Stomach (tissue), 9 donors: Measurements from ENCODE around the gene SLC27A4. TPM values are rescaled to one million over a fixed set of nuclear protein-coding genes. Genes with fewer than 3 reads are reported as not detected.
A peak's percentile ranks its signal among the peaks of the same experiment; 100 is the strongest.
"Not testable (repeated sequence)": the region's sequence is repeated elsewhere in the genome, so short reads cannot be mapped to it uniquely, and the experiment has no call there.

Source experiments
- DNase-seq, 2 donors: peaks; one replicate each; pipeline versions ENCODE4 v3.0.0 to v3.0.0-alpha.2; 2013 to 2019
- H3K27ac ChIP-seq, 5 donors: fragments of 200-600 bp in 4 of 5; sonication (generic) in 4 of 5; one replicate each; pipeline ENCODE4 v1.5.1; 2013 to 2019; ENCODE audit warnings: mild to moderate bottlenecking in 1 of 5, moderate library complexity in 1 of 5
- H3K27me3 ChIP-seq, 3 donors: fragments of 200-600 bp; sonication (generic); one replicate each; pipeline ENCODE4 v1.5.1; 2017 to 2019; ENCODE audit warnings: mixed run types in 1 of 3
- H3K36me3 ChIP-seq, 4 donors: fragments of 200-600 bp; sonication (generic); 1 replicate in 3 of 4; 2 replicates in 1 of 4; pipeline ENCODE4 v1.5.1; 2016 to 2019
- H3K4me1 ChIP-seq, 4 donors: fragments of 200-600 bp; sonication (generic); one replicate each; pipeline ENCODE4 v1.5.1; 2016 to 2019
- H3K4me3 ChIP-seq, 4 donors: fragments of 200-600 bp; sonication (generic) in 3 of 4; one replicate each; pipeline ENCODE4 v1.5.1; 2016 to 2019; ENCODE audit warnings: mild to moderate bottlenecking in 1 of 4
- H3K9me3 ChIP-seq, 4 donors: fragments of 200-600 bp; sonication (generic); one replicate each; pipeline ENCODE4 v1.5.1; 2016 to 2019
- EP300 ChIP-seq: sonication (generic); formaldehyde crosslinking; IDR thresholded peaks from one replicate; pipeline ENCODE4 v1.6.1; 2017; ENCODE audit warnings: antibody characterized with exemption
- POLR2A ChIP-seq, 4 donors: fragments of 450-650 bp; IDR thresholded peaks; one replicate each; pipeline ENCODE4 v1.6.1; 2016; ENCODE audit warnings: antibody characterized with exemption in 4 of 4, control low read depth in 2 of 4, mild to moderate bottlenecking in 1 of 4, moderate library complexity in 1 of 4
- POLR2AphosphoS5 ChIP-seq, 3 donors: sonication (generic); formaldehyde crosslinking; IDR thresholded peaks; one replicate each; pipeline ENCODE4 v1.6.1; 2016; ENCODE audit warnings: antibody characterized with exemption in 3 of 3
- WGBS, 5 donors: extraction: QIAGEN DNeasy Blood & Tissue Kit in 3 of 5; methylation state at CpG; one replicate each; pipeline versions ENCODE4 v1.1.5 to v1.1.7; 2013 to 2018; 5-methylcytosine and 5-hydroxymethylcytosine counted together
- intact Hi-C: fragments of 100-400 bp; cut with DNase I; formaldehyde crosslinking; loops from one replicate; pipeline ENCODE4 v1.15.1; 2023; ENCODE audit warnings: low total_unique reads
- polyA plus RNA-seq, 3 donors: library from polyadenylated mRNA; stranded (reverse); fragments of 200-250 nt; gene quantifications; one replicate each; pipeline ENCODE4 v1.2.3, GENCODE V29; 2013
- total RNA-seq, 5 donors: library from RNA; depleted of rRNA; stranded (reverse); fragments of >200 nt; gene quantifications; one replicate each; pipeline versions ENCODE4 v1.1.0 to v1.2.3, GENCODE V29; 2014 to 2016
- TF ChIP-seq, protein P1 (sequence below), 7 experiments: fragments of 450-650 bp in 4 of 7; fragments of 200-600 bp in 3 of 7; sonication (generic) in 3 of 7; IDR thresholded peaks; one replicate each; pipeline ENCODE4 v1.5.1; 2016 to 2019; ENCODE audit warnings: antibody characterized with exemption in 7 of 7, control low read depth in 2 of 7, mild to moderate bottlenecking in 1 of 7
- donor health status: healthy with polysubstance abuse.
- donor health status: Bipolar disorder and iron deficiency.
- donor health status: healthy.

SLC27A4 gene
- total and polyA plus RNA-seq, 8 donors, result 6.0 to 200 (median 21.2) TPM

DNA sequence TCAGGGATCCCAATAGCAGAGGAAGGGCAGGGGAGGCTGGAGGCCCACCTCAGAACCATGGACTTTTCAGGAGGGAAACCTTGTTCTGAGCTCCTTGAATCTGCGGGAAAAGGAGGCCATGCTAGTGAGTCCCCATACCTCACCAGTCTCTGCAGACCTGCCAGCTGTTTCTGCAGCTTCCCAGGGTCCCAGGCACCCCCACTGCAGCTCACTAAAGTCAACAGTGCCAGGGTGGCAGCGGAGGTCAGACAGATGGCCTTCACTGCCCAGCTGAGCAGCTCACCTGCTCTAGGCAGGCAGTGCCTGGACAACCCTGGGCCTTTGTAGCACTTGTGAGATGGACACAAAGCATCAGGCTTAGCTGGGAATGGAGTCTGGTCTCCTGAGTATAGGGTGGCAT is 4.4 kb upstream of the SLC27A4 start:
- Histone ChIP-seq H3K27me3 (no peaks in the 10 kb centered on the region), H3K4me1 (peaks cover 0 to 10% (median 9%) of the 10 kb centered on the region in 4 donors), H3K9me3 (no peaks in the 10 kb centered on the region), H3K27ac (no peak overlapping the region), H3K4me3 (no peak overlapping the region), H3K36me3 (peaks cover 0 to 38% (median 35%) of the 10 kb centered on the region in 4 donors)
- WGBS, 5 donors, result 86 to 100% (median 88%) methylated on average over 1 to 2 of the region's 2 CpGs
- no peak for TF ChIP-seq POLR2AphosphoS5 (IDR thresholded peaks at IDR 0.05)
- TF ChIP-seq, protein P1, sequence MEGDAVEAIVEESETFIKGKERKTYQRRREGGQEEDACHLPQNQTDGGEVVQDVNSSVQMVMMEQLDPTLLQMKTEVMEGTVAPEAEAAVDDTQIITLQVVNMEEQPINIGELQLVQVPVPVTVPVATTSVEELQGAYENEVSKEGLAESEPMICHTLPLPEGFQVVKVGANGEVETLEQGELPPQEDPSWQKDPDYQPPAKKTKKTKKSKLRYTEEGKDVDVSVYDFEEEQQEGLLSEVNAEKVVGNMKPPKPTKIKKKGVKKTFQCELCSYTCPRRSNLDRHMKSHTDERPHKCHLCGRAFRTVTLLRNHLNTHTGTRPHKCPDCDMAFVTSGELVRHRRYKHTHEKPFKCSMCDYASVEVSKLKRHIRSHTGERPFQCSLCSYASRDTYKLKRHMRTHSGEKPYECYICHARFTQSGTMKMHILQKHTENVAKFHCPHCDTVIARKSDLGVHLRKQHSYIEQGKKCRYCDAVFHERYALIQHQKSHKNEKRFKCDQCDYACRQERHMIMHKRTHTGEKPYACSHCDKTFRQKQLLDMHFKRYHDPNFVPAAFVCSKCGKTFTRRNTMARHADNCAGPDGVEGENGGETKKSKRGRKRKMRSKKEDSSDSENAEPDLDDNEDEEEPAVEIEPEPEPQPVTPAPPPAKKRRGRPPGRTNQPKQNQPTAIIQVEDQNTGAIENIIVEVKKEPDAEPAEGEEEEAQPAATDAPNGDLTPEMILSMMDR (IDR thresholded peaks at IDR 0.05), result no peak
- TF ChIP-seq EP300, result no peak
- no peak for TF ChIP-seq POLR2A (IDR thresholded peaks at IDR 0.05)
- no peak for DNase-seq
- intact Hi-C loops, result no loop called here

DNA sequence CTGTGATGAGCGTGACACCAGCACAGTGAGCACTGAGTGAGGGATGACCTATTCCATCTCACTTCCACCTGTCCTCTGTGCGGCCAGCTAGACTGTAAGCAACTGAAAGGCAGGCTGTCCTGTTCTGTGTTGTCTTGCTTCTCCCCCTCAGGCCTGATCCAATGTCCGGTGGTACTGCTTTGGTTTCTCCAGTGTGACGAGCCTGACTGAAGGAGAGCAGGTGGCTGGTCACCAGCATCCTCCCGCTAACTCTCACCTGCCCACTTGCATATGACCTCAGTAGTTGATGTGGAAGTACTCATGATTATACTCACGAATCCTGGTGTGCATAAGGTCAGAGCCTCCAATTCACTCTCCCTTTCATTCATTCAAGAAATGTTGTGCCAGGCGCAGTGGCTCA is 2.4 kb upstream of the SLC27A4 start:
- peaks cover 0 to 21% (median 21%) of the 10 kb centered on the region in 4 donors for H3K4me1 ChIP-seq
- TF ChIP-seq EP300 (no peak), POLR2AphosphoS5 (IDR thresholded peaks at IDR 0.05) (no peak), POLR2A (IDR thresholded peaks at IDR 0.05) (no peak)
- TF ChIP-seq, protein P1 (IDR thresholded peaks at IDR 0.05), result no peak
- intact Hi-C loops, result no loop called here
- WGBS, 5 donors, result 90 to 93% (median 90%) methylated on average over 7 of the region's 7 CpGs
- H3K4me3 ChIP-seq, result no peak overlapping the region
- DNase-seq, result no peak
- no peak overlapping the region for H3K27ac ChIP-seq
- no peaks in the 10 kb centered on the region for H3K9me3 ChIP-seq
- peaks cover 0 to 27% (median 23%) of the 10 kb centered on the region in 4 donors for H3K36me3 ChIP-seq
- H3K27me3 ChIP-seq, result no peaks in the 10 kb centered on the region

DNA sequence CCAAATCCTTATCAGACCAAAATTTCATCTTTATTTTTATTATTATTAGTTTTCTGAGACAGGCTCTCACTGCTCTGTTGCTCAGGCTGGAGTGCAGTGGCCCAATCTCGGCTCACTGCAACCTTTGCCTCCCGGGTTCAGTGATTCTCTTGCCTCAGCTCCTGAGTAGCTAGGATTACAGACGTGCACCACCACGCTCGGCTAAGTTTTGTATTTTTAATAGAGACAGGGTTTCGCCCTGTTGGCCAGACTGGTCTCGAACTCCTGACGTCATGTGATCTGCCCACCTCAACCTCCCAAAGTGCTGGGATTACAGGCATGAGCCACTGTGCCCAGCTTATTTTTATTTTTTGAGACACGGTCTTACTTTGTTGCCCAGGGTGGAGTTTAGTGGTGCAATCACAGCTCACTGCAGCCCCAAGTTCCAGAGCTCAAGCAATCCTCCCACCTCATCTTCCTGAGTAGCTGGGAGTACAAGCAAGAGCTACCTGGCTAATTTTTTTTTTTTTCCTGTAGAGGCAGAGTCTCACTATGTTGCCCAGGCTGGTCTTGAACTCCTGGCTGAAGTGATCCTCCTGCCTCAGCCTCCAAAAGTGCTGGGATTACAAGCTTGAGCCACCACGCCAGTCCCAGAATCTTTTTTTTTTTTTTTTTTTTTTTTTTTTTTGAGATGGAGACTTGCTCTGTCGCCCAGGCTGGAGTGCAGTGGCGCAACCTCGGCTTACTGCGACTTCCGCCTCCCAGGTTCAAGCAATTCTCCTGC is 1.3 kb upstream of the SLC27A4 start:
- not testable (repeated sequence) for H3K9me3 ChIP-seq
- Histone ChIP-seq H3K27ac (peak overlapping the region in 3 of 5 donors; percentile 83 to 93 (median 92)), H3K4me1 (peaks cover 0 to 21% (median 21%) of the 10 kb centered on the region in 4 donors)

DNA sequence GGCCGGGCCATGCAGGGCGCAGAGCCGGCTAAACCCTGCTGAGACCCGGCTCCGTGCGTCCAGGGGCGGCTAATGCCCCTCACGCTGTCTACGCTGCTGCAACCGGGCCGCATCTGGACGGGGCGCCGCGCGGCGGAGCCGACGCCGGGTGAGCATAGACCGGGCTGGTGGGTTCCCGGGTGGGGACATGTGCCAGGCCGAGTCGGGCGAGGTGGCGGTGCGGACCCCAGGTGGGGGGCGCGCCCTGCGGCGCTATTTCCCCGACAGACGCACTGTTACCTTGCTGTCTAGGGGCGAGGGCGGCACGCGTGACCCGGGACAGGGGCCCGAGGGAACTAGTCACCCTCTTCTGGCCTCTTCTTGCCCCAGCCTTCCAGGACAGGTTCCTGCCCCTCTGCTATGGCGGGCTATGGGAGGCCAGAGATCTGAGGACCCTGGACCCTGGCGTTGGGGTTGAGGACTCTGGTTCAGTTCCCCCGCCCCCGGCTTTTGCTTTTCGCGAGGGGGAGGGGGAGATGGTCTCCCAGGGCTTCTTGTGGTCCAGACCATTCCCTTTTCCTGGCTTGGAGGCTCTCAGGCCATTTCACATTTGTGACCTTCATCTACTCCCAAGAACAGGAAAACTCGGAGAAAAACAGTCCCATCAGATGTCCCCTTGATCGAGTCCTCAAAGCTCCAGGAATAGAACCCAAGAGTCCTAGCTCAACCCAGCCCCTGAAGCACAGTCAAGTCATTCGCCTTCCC is 536 bp downstream of the SLC27A4 start:
- Histone ChIP-seq H3K4me1 (peaks cover 0 to 21% (median 21%) of the 10 kb centered on the region in 4 donors), H3K27ac (peak overlapping the region; percentile 83 to 93 (median 87)), H3K4me3 (peak overlapping the region; percentile 73 to 92 (median 84)), H3K36me3 (peaks cover 26 to 38% (median 35%) of the 10 kb centered on the region in 4 donors), H3K9me3 (no peaks in the 10 kb centered on the region), H3K27me3 (no peaks in the 10 kb centered on the region)
- intact Hi-C loops, result no loop called here
- TF ChIP-seq, protein P1 (IDR thresholded peaks at IDR 0.05), result no peak
- TF ChIP-seq EP300, result no peak
- TF ChIP-seq POLR2AphosphoS5 (IDR thresholded peaks at IDR 0.05), result no peak
- no peak for TF ChIP-seq POLR2A (IDR thresholded peaks at IDR 0.05)
- WGBS, 5 donors, result 1% methylated on average over 26 to 48 of the region's 48 CpGs
- DNase-seq, result peak in 1 of 2 donors; percentile 27

More for the DNA sequence above, 1.3 kb upstream of the SLC27A4 start:
- H3K4me3 ChIP-seq, DNase-seq, intact Hi-C loops, H3K27me3 ChIP-seq: not testable (repeated sequence)
- WGBS, 5 donors, result 87 to 94% (median 92%) methylated on average over 15 of the region's 15 CpGs
- peaks cover 7 to 27% (median 23%) of the 10 kb centered on the region in 4 donors for H3K36me3 ChIP-seq
